Measurements from ENCODE around the gene NIPAL3.
A peak's percentile ranks its signal among the peaks of the same experiment; 100 is the strongest.

The NIPAL3 gene

GRCh38 chr1:24406788-24407187 lies 8.8 kb upstream of the NIPAL3 start:
- no peak overlapping the region for H3K27ac Mint-ChIP-seq
- peaks cover 8% of the 10 kb centered on the region for H3K9me3 Mint-ChIP-seq
- H3K36me3 Mint-ChIP-seq (ENCODE audit: low read depth), result no peaks in the 10 kb centered on the region
- no peak overlapping the region for H3K4me3 Mint-ChIP-seq
- H3K27me3 Mint-ChIP-seq (ENCODE audit: low read depth), result peaks cover 6% of the 10 kb centered on the region
- no peaks in the 10 kb centered on the region for H3K4me1 Mint-ChIP-seq (ENCODE audit: low read depth)

- Mint-ChIP-seq H3K27ac (no peak overlapping the region), H3K4me3 (no peak overlapping the region), H3K36me3 (ENCODE audit: low read depth) (no peaks in the 10 kb centered on the region), H3K4me1 (ENCODE audit: low read depth) (peaks cover 10% of the 10 kb centered on the region), H3K27me3 (ENCODE audit: low read depth) (peaks cover 6% of the 10 kb centered on the region), H3K9me3 (peaks cover 8% of the 10 kb centered on the region)
Measured at GRCh38 chr1:24409535-24409934, 6.1 kb upstream of the NIPAL3 start.

GRCh38 chr1:24410750-24411149 lies 4.9 kb upstream of the NIPAL3 start:
- peaks cover 8% of the 10 kb centered on the region for H3K9me3 Mint-ChIP-seq
- no peak overlapping the region for H3K4me3 Mint-ChIP-seq
- H3K27ac Mint-ChIP-seq, result no peak overlapping the region
- peaks cover 16% of the 10 kb centered on the region for H3K4me1 Mint-ChIP-seq (ENCODE audit: low read depth)
- H3K36me3 Mint-ChIP-seq (ENCODE audit: low read depth), result no peaks in the 10 kb centered on the region
- H3K27me3 Mint-ChIP-seq (ENCODE audit: low read depth), result peaks cover 6% of the 10 kb centered on the region

GRCh38 chr1:24411963-24412362 lies 3.6 kb upstream of the NIPAL3 start:
- H3K27me3 Mint-ChIP-seq (ENCODE audit: low read depth), result peaks cover 2% of the 10 kb centered on the region
- H3K27ac Mint-ChIP-seq, result no peak overlapping the region
- no peak overlapping the region for H3K4me3 Mint-ChIP-seq
- H3K4me1 Mint-ChIP-seq (ENCODE audit: low read depth), result peaks cover 28% of the 10 kb centered on the region
- H3K9me3 Mint-ChIP-seq, result peaks cover 8% of the 10 kb centered on the region
- peaks cover 2% of the 10 kb centered on the region for H3K36me3 Mint-ChIP-seq (ENCODE audit: low read depth)

- H3K4me3 Mint-ChIP-seq, result peak overlapping the region; percentile 87
- peaks cover 32% of the 10 kb centered on the region for H3K4me1 Mint-ChIP-seq (ENCODE audit: low read depth)
- H3K27ac Mint-ChIP-seq, result no peak overlapping the region
- H3K36me3 Mint-ChIP-seq (ENCODE audit: low read depth), result peaks cover 2% of the 10 kb centered on the region
- no peaks in the 10 kb centered on the region for H3K27me3 Mint-ChIP-seq (ENCODE audit: low read depth)
- peaks cover 8% of the 10 kb centered on the region for H3K9me3 Mint-ChIP-seq
Measured at GRCh38 chr1:24412408-24412807, 3.2 kb upstream of the NIPAL3 start.

GRCh38 chr1:24413350-24414163 lies 2.0 kb upstream of the NIPAL3 start, which contains the start of gene STPG1:
TSS of gene STPG1 (minus strand) at chr1:24413782. CDS start at chr1:24401388, 12,394 bp downstream.
- H3K4me1 Mint-ChIP-seq (ENCODE audit: low read depth), result peaks cover 40% of the 10 kb centered on the region
- peak within 1 kb of the TSS; percentile 92 for H3K4me3 Mint-ChIP-seq
- H3K27ac Mint-ChIP-seq, result peak within 1 kb of the TSS; percentile 76
- H3K36me3 Mint-ChIP-seq (ENCODE audit: low read depth), result peaks cover 5% of the 10 kb centered on the region
- no peaks in the 10 kb centered on the region for H3K9me3 Mint-ChIP-seq
- no peaks in the 10 kb centered on the region for H3K27me3 Mint-ChIP-seq (ENCODE audit: low read depth)

- peaks cover 15% of the 10 kb centered on the region for H3K36me3 Mint-ChIP-seq (ENCODE audit: low read depth)
- H3K27me3 Mint-ChIP-seq (ENCODE audit: low read depth), result no peaks in the 10 kb centered on the region
- H3K4me3 Mint-ChIP-seq, result peak overlapping the region; percentile 92
- H3K27ac Mint-ChIP-seq, result peak overlapping the region; percentile 68
- H3K9me3 Mint-ChIP-seq, result no peaks in the 10 kb centered on the region
- H3K4me1 Mint-ChIP-seq (ENCODE audit: low read depth), result peaks cover 51% of the 10 kb centered on the region
Measured at GRCh38 chr1:24414775-24415333, 748 bp upstream of the NIPAL3 start.

- H3K27ac Mint-ChIP-seq, result peak overlapping the region; percentile 74
- H3K36me3 Mint-ChIP-seq (ENCODE audit: low read depth), result peaks cover 22% of the 10 kb centered on the region
- peak overlapping the region; percentile 92 for H3K4me3 Mint-ChIP-seq
- H3K27me3 Mint-ChIP-seq (ENCODE audit: low read depth), result no peaks in the 10 kb centered on the region
- no peaks in the 10 kb centered on the region for H3K9me3 Mint-ChIP-seq
- peaks cover 54% of the 10 kb centered on the region for H3K4me1 Mint-ChIP-seq (ENCODE audit: low read depth)
Measured at GRCh38 chr1:24415910-24416665, 486 bp downstream of the NIPAL3 start.

GRCh38 chr1:24416666-24417391 lies 1.2 kb downstream of the NIPAL3 start:
- peak overlapping the region; percentile 74 for H3K27ac Mint-ChIP-seq
- H3K9me3 Mint-ChIP-seq, result no peaks in the 10 kb centered on the region
- H3K36me3 Mint-ChIP-seq (ENCODE audit: low read depth), result peaks cover 25% of the 10 kb centered on the region
- H3K4me1 Mint-ChIP-seq (ENCODE audit: low read depth), result peaks cover 54% of the 10 kb centered on the region
- H3K27me3 Mint-ChIP-seq (ENCODE audit: low read depth), result no peaks in the 10 kb centered on the region
- H3K4me3 Mint-ChIP-seq, result peak overlapping the region; percentile 92

GRCh38 chr1:24417681-24418080 lies 2.1 kb downstream of the NIPAL3 start:
- Mint-ChIP-seq H3K4me1 (ENCODE audit: low read depth) (peaks cover 54% of the 10 kb centered on the region), H3K9me3 (no peaks in the 10 kb centered on the region), H3K27ac (no peak overlapping the region), H3K27me3 (ENCODE audit: low read depth) (no peaks in the 10 kb centered on the region), H3K4me3 (no peak overlapping the region), H3K36me3 (ENCODE audit: low read depth) (peaks cover 33% of the 10 kb centered on the region)

- peak overlapping the region; percentile 74 for H3K27ac Mint-ChIP-seq
Measured at GRCh38 chr1:24418898-24419628, 3.5 kb downstream of the NIPAL3 start.

GRCh38 chr1:24420547-24420946 lies 4.9 kb downstream of the NIPAL3 start:
- Mint-ChIP-seq H3K4me3 (no peak overlapping the region), H3K27me3 (ENCODE audit: low read depth) (no peaks in the 10 kb centered on the region), H3K36me3 (ENCODE audit: low read depth) (peaks cover 51% of the 10 kb centered on the region), H3K4me1 (ENCODE audit: low read depth) (peaks cover 47% of the 10 kb centered on the region), H3K27ac (no peak overlapping the region), H3K9me3 (no peaks in the 10 kb centered on the region)

More at GRCh38 chr1:24418898-24419628, 3.5 kb downstream of the NIPAL3 start:
- peaks cover 47% of the 10 kb centered on the region for H3K36me3 Mint-ChIP-seq (ENCODE audit: low read depth)
- peaks cover 52% of the 10 kb centered on the region for H3K4me1 Mint-ChIP-seq (ENCODE audit: low read depth)
- no peak overlapping the region for H3K4me3 Mint-ChIP-seq
- H3K9me3 Mint-ChIP-seq, result no peaks in the 10 kb centered on the region
- no peaks in the 10 kb centered on the region for H3K27me3 Mint-ChIP-seq (ENCODE audit: low read depth)

- peaks cover 40% of the 10 kb centered on the region for H3K4me1 Mint-ChIP-seq (ENCODE audit: low read depth)
- peaks cover 58% of the 10 kb centered on the region for H3K36me3 Mint-ChIP-seq (ENCODE audit: low read depth)
- no peak overlapping the region for H3K27ac Mint-ChIP-seq
- H3K9me3 Mint-ChIP-seq, result no peaks in the 10 kb centered on the region
- no peak overlapping the region for H3K4me3 Mint-ChIP-seq
- no peaks in the 10 kb centered on the region for H3K27me3 Mint-ChIP-seq (ENCODE audit: low read depth)
Measured at GRCh38 chr1:24421502-24421901, 5.9 kb downstream of the NIPAL3 start.

Data from T-helper 1 cell treated with Interleukin-12 subunit alpha and Interleukin-12 subunit beta and Interleukin-4 antibody, amounts not matched to agents 30 μg/mL and 1 μg/mL, for 36 hours (primary cell).